Stomach (tissue), 4 donors: Measurements from ENCODE around the gene CTNNA1.

Source experiments
- EP300 ChIP-seq: sonication (generic); formaldehyde crosslinking; IDR thresholded peaks from one replicate; pipeline ENCODE4 v1.6.1; 2017; ENCODE audit warnings: antibody characterized with exemption
- POLR2A ChIP-seq, 4 donors: fragments of 450-650 bp; IDR thresholded peaks; one replicate each; pipeline ENCODE4 v1.6.1; 2016; ENCODE audit warnings: antibody characterized with exemption in 4 of 4, control low read depth in 2 of 4, mild to moderate bottlenecking in 1 of 4, moderate library complexity in 1 of 4
- POLR2AphosphoS5 ChIP-seq, 3 donors: sonication (generic); formaldehyde crosslinking; IDR thresholded peaks; one replicate each; pipeline ENCODE4 v1.6.1; 2016; ENCODE audit warnings: antibody characterized with exemption in 3 of 3
- TF ChIP-seq, protein P1 (sequence below), 7 experiments: fragments of 450-650 bp in 4 of 7; fragments of 200-600 bp in 3 of 7; sonication (generic) in 3 of 7; IDR thresholded peaks; one replicate each; pipeline ENCODE4 v1.5.1; 2016 to 2019; ENCODE audit warnings: antibody characterized with exemption in 7 of 7, control low read depth in 2 of 7, mild to moderate bottlenecking in 1 of 7

DNA sequence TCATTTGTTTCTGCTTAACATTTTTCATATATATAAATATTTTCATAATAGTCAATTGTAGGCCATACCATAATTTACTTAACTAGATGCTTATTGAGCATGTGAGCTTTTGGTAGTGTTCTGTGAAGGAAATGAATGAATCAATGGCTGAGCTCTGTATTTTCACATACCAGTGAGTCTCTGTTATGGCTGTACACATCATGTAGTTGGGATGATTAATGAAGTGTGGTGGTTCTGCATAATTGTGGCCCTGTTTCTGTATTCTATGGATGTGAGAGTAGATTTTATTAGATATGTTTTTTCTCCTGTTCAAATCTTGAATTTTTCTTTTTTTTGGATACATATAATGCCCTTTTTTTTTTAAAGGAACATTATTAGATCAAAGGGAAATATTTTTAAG is 56.2 kb downstream of the CTNNA1 start:
- TF ChIP-seq, protein P1, sequence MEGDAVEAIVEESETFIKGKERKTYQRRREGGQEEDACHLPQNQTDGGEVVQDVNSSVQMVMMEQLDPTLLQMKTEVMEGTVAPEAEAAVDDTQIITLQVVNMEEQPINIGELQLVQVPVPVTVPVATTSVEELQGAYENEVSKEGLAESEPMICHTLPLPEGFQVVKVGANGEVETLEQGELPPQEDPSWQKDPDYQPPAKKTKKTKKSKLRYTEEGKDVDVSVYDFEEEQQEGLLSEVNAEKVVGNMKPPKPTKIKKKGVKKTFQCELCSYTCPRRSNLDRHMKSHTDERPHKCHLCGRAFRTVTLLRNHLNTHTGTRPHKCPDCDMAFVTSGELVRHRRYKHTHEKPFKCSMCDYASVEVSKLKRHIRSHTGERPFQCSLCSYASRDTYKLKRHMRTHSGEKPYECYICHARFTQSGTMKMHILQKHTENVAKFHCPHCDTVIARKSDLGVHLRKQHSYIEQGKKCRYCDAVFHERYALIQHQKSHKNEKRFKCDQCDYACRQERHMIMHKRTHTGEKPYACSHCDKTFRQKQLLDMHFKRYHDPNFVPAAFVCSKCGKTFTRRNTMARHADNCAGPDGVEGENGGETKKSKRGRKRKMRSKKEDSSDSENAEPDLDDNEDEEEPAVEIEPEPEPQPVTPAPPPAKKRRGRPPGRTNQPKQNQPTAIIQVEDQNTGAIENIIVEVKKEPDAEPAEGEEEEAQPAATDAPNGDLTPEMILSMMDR (IDR thresholded peaks at IDR 0.05): no peak
- no peak for TF ChIP-seq POLR2AphosphoS5 (IDR thresholded peaks at IDR 0.05)
- no peak for TF ChIP-seq POLR2A (IDR thresholded peaks at IDR 0.05)
- no peak for TF ChIP-seq EP300
